K562 (cell line): ENCODE measurements around the gene RHOC. TPM values are rescaled to one million over a fixed set of nuclear protein-coding genes. Genes with fewer than 3 reads are reported as not detected.

Source experiments
- ATAC-seq: fragments of 200-7000 bp; cut with Tn5 transposase; 3 replicates; pipeline ENCODE4 v1.9.1; 2020; ENCODE audit warnings: moderate library complexity
- BruUV-seq: library from RNA; stranded (reverse); fragments of 400-500 nt; replicated peaks from 2 replicates; lab custom pipeline; 2021; lab: Mats Ljungman, UMichigan
- CTCF ChIA-PET: fragments of 300-600 bp; formaldehyde crosslinking; extraction: SDS; loops from one replicate; lab custom pipeline; 2021; ENCODE audit warnings: low intra/inter-chr PET ratio; lab: Yijun Ruan, JAX
- POLR2A ChIA-PET: fragments of 300-600, 350-650 bp; sonication (Branson Sonifier 250); formaldehyde crosslinking; extraction: SDS; loops from one replicate; lab custom pipeline; 2021; ENCODE audit warnings: antibody characterized with exemption, inconsistent platforms; lab: Yijun Ruan, JAX
- DNase-seq, 4 experiments: peaks; one replicate each; pipeline versions ENCODE4 v3.0.0 to v3.0.0-alpha.2; 2011 to 2018; ENCODE audit warnings: low spot score in 3 of 4, mixed read lengths in 3 of 4; ENCODE audit errors: extremely low read depth in 1 of 4
- FAIRE-seq: peaks from 2 replicates; lab custom pipeline; 2011; peaks lifted over from hg19 to GRCh38; lab: Jason Lieb, UNC
- H2AFZ ChIP-seq: 2 replicates; pipeline ENCODE4 v1.6.0; 2011; ENCODE audit warnings: low read depth, low read length, control low read depth, inconsistent platforms
- H3K27ac ChIP-seq: fragments of 200-600 bp; 3 replicates; pipeline ENCODE4 v1.8.0; 2011; ENCODE audit warnings: low read depth, mild to moderate bottlenecking, control low read depth, inconsistent platforms, low read length, moderate library complexity, mixed read lengths; ENCODE audit errors: extremely low read depth
- H3K27me3 ChIP-seq, 2 experiments: fragments of 300-600 bp in 1 of 2; 2 replicates in 1 of 2; 3 replicates in 1 of 2; pipeline versions ENCODE4 v1.6.0 to v1.8.0; 2011; ENCODE audit warnings: inconsistent platforms in 2 of 2, low read length in 2 of 2, mild to moderate bottlenecking in 1 of 2, mixed read lengths in 1 of 2, moderate library complexity in 1 of 2; ENCODE audit not compliant: control insufficient read depth in 2 of 2, insufficient read depth in 2 of 2
- H3K36me3 ChIP-seq: fragments of 300-600 bp; 3 replicates; pipeline ENCODE4 v1.8.0; 2011; ENCODE audit warnings: mild to moderate bottlenecking, low read length, inconsistent platforms; ENCODE audit not compliant: control insufficient read depth, insufficient read depth
- H3K4me1 ChIP-seq, 2 experiments: fragments of 200-600 bp in 1 of 2; replicated peaks in 1 of 2; 2 replicates in 1 of 2; 3 replicates in 1 of 2; pipeline versions ENCODE4 v1.5.1 to v1.8.0; 2011; ENCODE audit warnings: inconsistent platforms in 2 of 2, low read length in 2 of 2, mild to moderate bottlenecking in 1 of 2, mixed read lengths in 1 of 2, moderate library complexity in 1 of 2; ENCODE audit not compliant: control insufficient read depth in 2 of 2, insufficient read depth in 2 of 2
- H3K4me2 ChIP-seq: 2 replicates; pipeline ENCODE4 v1.6.1; 2011; ENCODE audit warnings: low read length, control low read depth, inconsistent platforms, mixed read lengths; ENCODE audit not compliant: insufficient read depth
- H3K4me3 ChIP-seq: fragments of 200-600 bp; sonication (generic), shearing (Covaris generic); 2 replicates; pipeline ENCODE4 v1.5.1; 2016; ENCODE audit warnings: control low read depth, inconsistent platforms
- H3K79me2 ChIP-seq: fragments of 200-600 bp; 3 replicates; pipeline ENCODE4 v1.8.0; 2011; ENCODE audit warnings: low read length, inconsistent platforms; ENCODE audit not compliant: control insufficient read depth, insufficient read depth
- H3K9ac ChIP-seq, 2 experiments: 2 replicates each; pipeline versions ENCODE4 v1.6.0 to v1.6.1; 2011; ENCODE audit warnings: low read depth in 2 of 2, low read length in 2 of 2, control low read depth in 1 of 2, inconsistent platforms in 1 of 2, mild to moderate bottlenecking in 1 of 2, mixed read lengths in 1 of 2; ENCODE audit not compliant: insufficient read depth in 1 of 2
- H3K9me1 ChIP-seq: one replicate; pipeline ENCODE4 v1.6.0; 2011; ENCODE audit warnings: inconsistent platforms, mild to moderate bottlenecking, low read length, moderate library complexity; ENCODE audit not compliant: control insufficient read depth, insufficient read depth
- H3K9me3 ChIP-seq: replicated peaks from 2 replicates; pipeline ENCODE4 v1.5.1; 2011; ENCODE audit warnings: low read depth, low read length, inconsistent platforms; ENCODE audit not compliant: control insufficient read depth, insufficient read depth
- H4K20me1 ChIP-seq: replicated peaks from 2 replicates; pipeline ENCODE4 v1.6.1; 2011; ENCODE audit warnings: low read length, inconsistent platforms, mixed read lengths; ENCODE audit not compliant: control insufficient read depth, insufficient read depth
- GTF2A2 ChIP-seq: IDR thresholded peaks from 2 replicates; pipeline ENCODE4 v1.6.1; 2016; ENCODE audit warnings: mild to moderate bottlenecking, missing genetic modification characterization, missing compliant biosample characterization
- IFI16 ChIP-seq: fragments of 250-450 bp; sonication (Bioruptor Pico); IDR thresholded peaks from 2 replicates; pipeline ENCODE4 v2.1.2; 2022; ENCODE audit warnings: mild to moderate bottlenecking, inconsistent platforms
- MAFK ChIP-seq: IDR thresholded peaks from 2 replicates; pipeline ENCODE4 v1.6.1; 2011; ENCODE audit warnings: low read length, improper control_type of control experiment
- PKNOX1 ChIP-seq: fragments of 450-650 bp; IDR thresholded peaks from 2 replicates; pipeline ENCODE4 v1.6.1; 2016
- SRSF1 ChIP-seq: fragments of 200-400 bp; formaldehyde crosslinking; IDR thresholded peaks from 2 replicates; pipeline ENCODE4 v1.6.1; 2017; ENCODE audit warnings: mild to moderate bottlenecking, low read depth, low read length, moderate library complexity
- ZNF408 ChIP-seq: fragments of 250-450 bp; sonication (Bioruptor Pico); IDR thresholded peaks from 2 replicates; pipeline ENCODE4 v1.4.0; 2020; ENCODE audit warnings: low read depth, mild to moderate bottlenecking, moderate library complexity
- ZNF75A ChIP-seq: fragments of 450-650 bp; formaldehyde crosslinking; IDR thresholded peaks from 2 replicates; pipeline ENCODE4 v1.4.0; 2020; ENCODE audit warnings: mild to moderate bottlenecking
- WGBS: fragments of 100-300 bp; shearing (Covaris generic); methylation state at CpG from one replicate; pipeline ENCODE4 v1.1.6; 2016; ENCODE audit warnings: low coverage, mixed read lengths; ENCODE audit not compliant: insufficient coverage; ENCODE audit errors: missing lambda C conversion rate; 5-methylcytosine and 5-hydroxymethylcytosine counted together
- in situ Hi-C: fragments of 300-500 bp; cut with MboI; formaldehyde crosslinking; loops from 4 replicates; pipeline ENCODE4 v1.15.0; 2018; ENCODE audit warnings: inconsistent platforms, mixed read lengths
- intact Hi-C: fragments of 100-400 bp; cut with micrococcal nuclease; formaldehyde crosslinking; loops from 2 replicates; pipeline ENCODE4 v1.14.2; 2022
- polyA plus RNA-seq, 8 experiments: library from polyadenylated mRNA; depleted of rRNA in 4 of 8; stranded (reverse) in 5 of 8; unstranded in 3 of 8; fragments of >200 nt; fragmentation: Nextera tagmentation in 2 of 8; fragmentation: Illumina TruSeq in 1 of 8; extraction: Ambion mirVana in 2 of 8; extraction: Trizol in 1 of 8; gene quantifications; 2 replicates each; pipeline versions ENCODE4 v1.2.1 to v1.2.3, GENCODE V29; 2011 to 2014; ENCODE audit warnings: inconsistent platforms in 1 of 8, missing spikeins in 1 of 8
- total RNA-seq, 7 experiments: library from RNA; depleted of rRNA in 6 of 7; stranded (reverse); fragments of >200 nt in 6 of 7; fragmentation: Illumina TruSeq in 2 of 7; extraction: Trizol in 2 of 7; gene quantifications; 2 replicates each; pipeline versions ENCODE4 v1.2.1 to v1.2.3, GENCODE V29; 2011 to 2021; ENCODE audit warnings: low replicate concordance in 1 of 7
- TF ChIP-seq, protein P1 (sequence below), 3 experiments: fragments of 200-800 bp in 1 of 3; fragments of 250-450 bp in 1 of 3; fragments of 450-650 bp in 1 of 3; sonication (Bioruptor Pico) in 1 of 3; sonication (Bioruptor generic) in 1 of 3; formaldehyde crosslinking in 1 of 3; IDR thresholded peaks; 2 replicates each; pipeline versions ENCODE4 v1.6.1 to v1.8.0; 2016 to 2022; ENCODE audit warnings: mild to moderate bottlenecking in 2 of 3, missing genetic modification characterization in 2 of 3, missing compliant biosample characterization in 1 of 3, moderate library complexity in 1 of 3

The RHOC gene
- total and polyA plus RNA-seq, 9 of the 15 experiments (the other 6 are each of a cell fraction or from before 2014, with no cell fraction given), result 35.2 to 364 (median 204) TPM

GRCh38 chr1:112712191-112712590 is 5.3 kb upstream of the RHOC start:
- CTCF ChIA-PET, result no interaction called here

More at GRCh38 chr1:112712191-112712590, 5.3 kb upstream of the RHOC start:
- FAIRE-seq, result no peak
- no peaks in the 10 kb centered on the region for H4K20me1 ChIP-seq
- intact Hi-C loops, result loop anchor here (10.0 kb wide), 1 partner anchor 433 kb away; no protein-coding TSS in a partner anchor
- BruUV-seq, result no TSS peak
- WGBS, result 73% methylated on average over 7 of the region's 7 CpGs
- in situ Hi-C loops, result no loop called here
- H3K4me2 ChIP-seq, result no peak overlapping the region
- H3K79me2 ChIP-seq, result no peaks in the 10 kb centered on the region
- H2AFZ ChIP-seq, result no peak overlapping the region
- no peaks in the 10 kb centered on the region for H3K27me3 ChIP-seq
- ATAC-seq, result no peak
- POLR2A ChIA-PET, result interaction anchor here (0.5 to 0.7 kb wide), 2 partner anchors 12 to 94 kb away, joined by 3 read pairs; no protein-coding TSS in a partner anchor
- H3K9me3 ChIP-seq, result no peaks in the 10 kb centered on the region
- peaks cover 28 to 35% of the 10 kb centered on the region in 2 experiments; a peak in 4 of 5 replicates for H3K4me1 ChIP-seq
- no peak for DNase-seq
- TF ChIP-seq MAFK, result no peak
- no peak for TF ChIP-seq GTF2A2 (tag)
- no peak for TF ChIP-seq ZNF408
- TF ChIP-seq IFI16 (CRISPR knock-in tag), result no peak
- TF ChIP-seq ZNF75A (CRISPR knock-in tag), result no peak
- TF ChIP-seq, protein P1, sequence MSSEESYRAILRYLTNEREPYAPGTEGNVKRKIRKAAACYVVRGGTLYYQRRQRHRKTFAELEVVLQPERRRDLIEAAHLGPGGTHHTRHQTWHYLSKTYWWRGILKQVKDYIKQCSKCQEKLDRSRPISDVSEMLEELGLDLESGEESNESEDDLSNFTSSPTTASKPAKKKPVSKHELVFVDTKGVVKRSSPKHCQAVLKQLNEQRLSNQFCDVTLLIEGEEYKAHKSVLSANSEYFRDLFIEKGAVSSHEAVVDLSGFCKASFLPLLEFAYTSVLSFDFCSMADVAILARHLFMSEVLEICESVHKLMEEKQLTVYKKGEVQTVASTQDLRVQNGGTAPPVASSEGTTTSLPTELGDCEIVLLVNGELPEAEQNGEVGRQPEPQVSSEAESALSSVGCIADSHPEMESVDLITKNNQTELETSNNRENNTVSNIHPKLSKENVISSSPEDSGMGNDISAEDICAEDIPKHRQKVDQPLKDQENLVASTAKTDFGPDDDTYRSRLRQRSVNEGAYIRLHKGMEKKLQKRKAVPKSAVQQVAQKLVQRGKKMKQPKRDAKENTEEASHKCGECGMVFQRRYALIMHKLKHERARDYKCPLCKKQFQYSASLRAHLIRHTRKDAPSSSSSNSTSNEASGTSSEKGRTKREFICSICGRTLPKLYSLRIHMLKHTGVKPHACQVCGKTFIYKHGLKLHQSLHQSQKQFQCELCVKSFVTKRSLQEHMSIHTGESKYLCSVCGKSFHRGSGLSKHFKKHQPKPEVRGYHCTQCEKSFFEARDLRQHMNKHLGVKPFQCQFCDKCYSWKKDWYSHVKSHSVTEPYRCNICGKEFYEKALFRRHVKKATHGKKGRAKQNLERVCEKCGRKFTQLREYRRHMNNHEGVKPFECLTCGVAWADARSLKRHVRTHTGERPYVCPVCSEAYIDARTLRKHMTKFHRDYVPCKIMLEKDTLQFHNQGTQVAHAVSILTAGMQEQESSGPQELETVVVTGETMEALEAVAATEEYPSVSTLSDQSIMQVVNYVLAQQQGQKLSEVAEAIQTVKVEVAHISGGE (CRISPR knock-in tag; IDR thresholded peaks at IDR 0.05), result no peak
- no peak for TF ChIP-seq SRSF1
- no peak for TF ChIP-seq PKNOX1
- no peaks in the 10 kb centered on the region for H3K36me3 ChIP-seq
- no peak overlapping the region for H3K27ac ChIP-seq
- no peaks in the 10 kb centered on the region for H3K9me1 ChIP-seq
- H3K4me3 ChIP-seq, result no peak overlapping the region
- no peak overlapping the region for H3K9ac ChIP-seq
